Hepatocyte (in vitro differentiated cells): Measurements from ENCODE around the gene SAMMSON.
A peak's percentile ranks its signal among the peaks of the same experiment; 100 is the strongest.

Experiments
- EZH2phosphoT487 ChIP-seq: fragments of 200-600 bp; sonication (generic); IDR thresholded peaks from one replicate; pipeline ENCODE4 v1.6.1; 2018; ENCODE audit warnings: antibody characterized with exemption, mild to moderate bottlenecking, low read depth, moderate library complexity; ENCODE audit not compliant: unreplicated experiment, severe bottlenecking
- TF ChIP-seq, protein P1 (sequence below): fragments of 200-600 bp; sonication (generic); IDR thresholded peaks from 2 replicates; pipeline ENCODE4 v1.5.1; 2016; ENCODE audit warnings: antibody characterized with exemption, mild to moderate bottlenecking; ENCODE audit not compliant: poor library complexity

DNA sequence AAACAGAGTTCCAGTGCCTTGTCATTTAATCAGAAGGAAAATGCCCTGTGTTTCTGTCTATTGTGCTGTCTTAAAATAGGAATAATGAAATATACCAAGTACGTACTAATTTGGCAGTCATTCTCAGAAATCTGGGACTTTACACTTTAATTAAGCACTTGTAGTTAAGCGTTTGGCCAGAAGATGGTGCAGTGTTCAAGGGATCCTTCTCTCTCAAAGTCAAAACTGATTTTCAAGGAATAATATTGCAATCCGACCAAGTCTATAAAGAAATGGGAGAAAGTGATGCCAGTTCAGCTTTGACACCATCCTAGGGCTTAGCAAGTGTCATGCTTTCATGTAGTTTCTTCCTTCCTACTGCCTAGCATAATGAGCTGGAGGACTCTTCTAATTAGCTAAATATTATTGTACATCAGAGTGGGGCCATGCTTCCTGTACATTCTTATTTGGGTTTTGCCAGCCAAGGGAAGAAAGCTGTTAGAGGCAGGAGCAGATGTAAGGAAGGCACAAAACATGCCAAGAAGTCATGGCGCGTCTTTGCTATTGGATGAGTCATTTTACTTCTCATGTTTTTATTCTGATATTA, 64.8 kb downstream of the SAMMSON start:
- TF ChIP-seq, protein P1, sequence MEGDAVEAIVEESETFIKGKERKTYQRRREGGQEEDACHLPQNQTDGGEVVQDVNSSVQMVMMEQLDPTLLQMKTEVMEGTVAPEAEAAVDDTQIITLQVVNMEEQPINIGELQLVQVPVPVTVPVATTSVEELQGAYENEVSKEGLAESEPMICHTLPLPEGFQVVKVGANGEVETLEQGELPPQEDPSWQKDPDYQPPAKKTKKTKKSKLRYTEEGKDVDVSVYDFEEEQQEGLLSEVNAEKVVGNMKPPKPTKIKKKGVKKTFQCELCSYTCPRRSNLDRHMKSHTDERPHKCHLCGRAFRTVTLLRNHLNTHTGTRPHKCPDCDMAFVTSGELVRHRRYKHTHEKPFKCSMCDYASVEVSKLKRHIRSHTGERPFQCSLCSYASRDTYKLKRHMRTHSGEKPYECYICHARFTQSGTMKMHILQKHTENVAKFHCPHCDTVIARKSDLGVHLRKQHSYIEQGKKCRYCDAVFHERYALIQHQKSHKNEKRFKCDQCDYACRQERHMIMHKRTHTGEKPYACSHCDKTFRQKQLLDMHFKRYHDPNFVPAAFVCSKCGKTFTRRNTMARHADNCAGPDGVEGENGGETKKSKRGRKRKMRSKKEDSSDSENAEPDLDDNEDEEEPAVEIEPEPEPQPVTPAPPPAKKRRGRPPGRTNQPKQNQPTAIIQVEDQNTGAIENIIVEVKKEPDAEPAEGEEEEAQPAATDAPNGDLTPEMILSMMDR: peak; percentile 75
- no peak for TF ChIP-seq EZH2phosphoT487
